Measurements from ENCODE around the gene LDLRAD3.

DNA sequence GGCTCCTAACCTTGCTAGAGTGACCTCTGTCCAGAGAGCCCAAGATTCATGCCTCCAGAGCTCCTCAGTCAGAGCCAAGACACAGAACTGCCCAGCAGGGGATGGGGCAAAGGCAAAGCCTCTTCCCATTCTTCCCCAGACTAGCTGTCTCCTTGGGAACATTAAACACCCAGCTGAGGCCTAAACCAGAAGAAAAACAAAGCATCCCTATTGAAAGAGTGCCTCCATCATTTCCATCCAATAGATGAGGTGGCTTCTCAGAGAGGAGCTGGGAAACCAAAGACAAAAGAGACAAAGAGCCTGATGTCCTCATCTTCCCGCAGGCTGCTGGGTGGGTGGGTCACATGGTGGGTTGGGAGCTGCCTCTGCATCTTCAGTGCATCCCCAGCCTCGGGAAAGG lies 308.0 kb downstream of the LDLRAD3 start:
- TF ChIP-seq, protein P1, sequence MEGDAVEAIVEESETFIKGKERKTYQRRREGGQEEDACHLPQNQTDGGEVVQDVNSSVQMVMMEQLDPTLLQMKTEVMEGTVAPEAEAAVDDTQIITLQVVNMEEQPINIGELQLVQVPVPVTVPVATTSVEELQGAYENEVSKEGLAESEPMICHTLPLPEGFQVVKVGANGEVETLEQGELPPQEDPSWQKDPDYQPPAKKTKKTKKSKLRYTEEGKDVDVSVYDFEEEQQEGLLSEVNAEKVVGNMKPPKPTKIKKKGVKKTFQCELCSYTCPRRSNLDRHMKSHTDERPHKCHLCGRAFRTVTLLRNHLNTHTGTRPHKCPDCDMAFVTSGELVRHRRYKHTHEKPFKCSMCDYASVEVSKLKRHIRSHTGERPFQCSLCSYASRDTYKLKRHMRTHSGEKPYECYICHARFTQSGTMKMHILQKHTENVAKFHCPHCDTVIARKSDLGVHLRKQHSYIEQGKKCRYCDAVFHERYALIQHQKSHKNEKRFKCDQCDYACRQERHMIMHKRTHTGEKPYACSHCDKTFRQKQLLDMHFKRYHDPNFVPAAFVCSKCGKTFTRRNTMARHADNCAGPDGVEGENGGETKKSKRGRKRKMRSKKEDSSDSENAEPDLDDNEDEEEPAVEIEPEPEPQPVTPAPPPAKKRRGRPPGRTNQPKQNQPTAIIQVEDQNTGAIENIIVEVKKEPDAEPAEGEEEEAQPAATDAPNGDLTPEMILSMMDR (IDR thresholded peaks at IDR 0.05; ENCODE audit: low read depth, low read length, poor library complexity, severe bottlenecking), result no peak
- no peak for TF ChIP-seq EZH2phosphoT487 (IDR thresholded peaks at IDR 0.05; ENCODE audit: borderline replicate concordance, low read length)

Data from DOHH2 (cell line).